Measurements from ENCODE around the gene MAP2K7.

The MAP2K7 gene

GRCh38 chr19:7909471-7910067 is 5.9 kb downstream of the MAP2K7 start:
- Histone ChIP-seq H3K27ac (ENCODE audit: extremely low read depth, low read depth, low read length) (no peak overlapping the region), H3K9me3 (ENCODE audit: control insufficient read depth, insufficient read depth, low read depth, low read length) (no peaks in the 10 kb centered on the region), H3K36me3 (ENCODE audit: control insufficient read depth in 2 of 2, insufficient read depth in 1 of 2, low read length in 2 of 2) (peaks cover 0 to 45% of the 10 kb centered on the region in 2 experiments; a peak in 2 of 3 replicates), H3K4me1 (ENCODE audit: control insufficient read depth, insufficient read depth, low read length) (peaks cover 4% of the 10 kb centered on the region; the same call in 1 of the 2 replicates), H3K4me3 (ENCODE audit: low read depth, low read length) (no peak overlapping the region)
- TF ChIP-seq ZBTB8A (tag by site-specific recombination; IDR thresholded peaks at IDR 0.05) (no peak), ZNF843 (tag by site-specific recombination; IDR thresholded peaks at IDR 0.05) (no peak), REPIN1 (tag by site-specific recombination; IDR thresholded peaks at IDR 0.05; ENCODE audit: low read depth) (no peak), ZIC2 (tag by site-specific recombination; IDR thresholded peaks at IDR 0.05) (no peak), ZNF555 (tag by site-specific recombination; conservative IDR thresholded peaks at IDR 0.05) (no peak), ZNF596 (tag by site-specific recombination; IDR thresholded peaks at IDR 0.05) (no peak), IKZF3 (tag by site-specific recombination; IDR thresholded peaks at IDR 0.05) (no peak), ZNF148 (tag by site-specific recombination; IDR thresholded peaks at IDR 0.05; ENCODE audit: borderline replicate concordance) (no peak), ZNF366 (tag by site-specific recombination; conservative IDR thresholded peaks at IDR 0.05) (no peak), ZNF23 (tag by site-specific recombination; IDR thresholded peaks at IDR 0.05; ENCODE audit: borderline replicate concordance) (no peak), PATZ1 (tag by site-specific recombination; IDR thresholded peaks at IDR 0.05) (no peak), OSR2 (tag by site-specific recombination; IDR thresholded peaks at IDR 0.05) (no peak), ZNF664 (tag by site-specific recombination; IDR thresholded peaks at IDR 0.05) (no peak), INSM2 (tag by site-specific recombination; IDR thresholded peaks at IDR 0.05) (no peak), GLI2 (tag by site-specific recombination; IDR thresholded peaks at IDR 0.05; ENCODE audit: borderline replicate concordance, low read depth) (no peak), ZNF211 (tag by site-specific recombination; IDR thresholded peaks at IDR 0.05; ENCODE audit: low read depth) (no peak)
- POLR2A ChIA-PET, result interaction anchor here (1.4 to 2.7 kb wide), 2 partner anchors 8 to 11 kb away, joined by 9 to 16 read pairs; partner anchors contain the start of gene SNAPC2
- CTCF ChIA-PET, result interaction anchor here (0.6 to 1.0 kb wide), 2 partner anchors 10 to 730 kb away, joined by 3 to 5 read pairs; no protein-coding TSS in a partner anchor

GRCh38 chr19:7910321-7911161 is 6.9 kb downstream of the MAP2K7 start:
- Histone ChIP-seq H3K4me1 (ENCODE audit: control insufficient read depth, insufficient read depth, low read length) (no peaks in the 10 kb centered on the region; the same call in 1 of the 2 replicates), H3K27ac (ENCODE audit: extremely low read depth, low read depth, low read length) (no peak overlapping the region), H3K36me3 (ENCODE audit: control insufficient read depth in 2 of 2, insufficient read depth in 1 of 2, low read length in 2 of 2) (peaks cover 0 to 45% of the 10 kb centered on the region in 2 experiments; a peak in 2 of 3 replicates), H3K9me3 (ENCODE audit: control insufficient read depth, insufficient read depth, low read depth, low read length) (no peaks in the 10 kb centered on the region), H3K4me3 (ENCODE audit: low read depth, low read length) (no peak overlapping the region)
- POLR2A ChIA-PET, result interaction anchor here (0.7 to 2.2 kb wide), 3 partner anchors 10 to 42 kb away, joined by 3 to 15 read pairs (median 3); partner anchors contain the start of genes SNAPC2 and TIMM44
- CTCF ChIA-PET, result interaction anchor here (1.0 kb wide), 1 partner anchor 10 kb away, joined by 5 read pairs; no protein-coding TSS in a partner anchor
- no peak for TF ChIP-seq ZNF747 (tag by site-specific recombination; IDR thresholded peaks at IDR 0.05)
- no peak for TF ChIP-seq ZNF280D (tag by site-specific recombination; IDR thresholded peaks at IDR 0.05)
- TF ChIP-seq ZNF155 (tag by site-specific recombination; IDR thresholded peaks at IDR 0.05), result no peak
- TF ChIP-seq ZNF26 (tag by site-specific recombination; IDR thresholded peaks at IDR 0.05), result no peak
- TF ChIP-seq ZNF571 (tag by site-specific recombination; IDR thresholded peaks at IDR 0.05), result no peak
- no peak for TF ChIP-seq ZNF121 (tag by site-specific recombination; IDR thresholded peaks at IDR 0.05)

All from HEK293 (cell line).